Neural progenitor cell (in vitro differentiated cells): ENCODE measurements around the gene CHRNA5. TPM values are rescaled to one million over a fixed set of nuclear protein-coding genes. Genes with fewer than 3 reads are reported as not detected.

Experiments
- DNase-seq: peaks from one replicate; pipeline ENCODE4 v3.0.0-alpha.2; 2016; ENCODE audit warnings: low spot score
- H2AFZ ChIP-seq: fragments of 200-600 bp; sonication (generic); replicated peaks from 2 replicates; pipeline ENCODE4 v1.6.1; 2016; ENCODE audit warnings: antibody characterized with exemption
- H3F3A ChIP-seq: fragments of 200-600 bp; sonication (generic); 2 replicates; pipeline ENCODE4 v1.6.1; 2016; ENCODE audit warnings: antibody characterized with exemption, low read depth
- H3K27ac ChIP-seq: fragments of 200-600 bp; sonication (generic); 2 replicates; pipeline ENCODE4 v1.5.1; 2016; ENCODE audit warnings: mild to moderate bottlenecking
- H3K27me3 ChIP-seq: fragments of 200-600 bp; sonication (generic); 2 replicates; pipeline ENCODE4 v1.6.1; 2016; ENCODE audit warnings: mild to moderate bottlenecking, moderate library complexity
- H3K36me3 ChIP-seq: fragments of 200-600 bp; sonication (generic); 2 replicates; pipeline ENCODE4 v1.5.1; 2016
- H3K4me1 ChIP-seq: fragments of 200-600 bp; sonication (generic); 2 replicates; pipeline ENCODE4 v1.6.1; 2016; ENCODE audit warnings: mixed run types
- H3K4me2 ChIP-seq: fragments of 200-600 bp; sonication (generic); 2 replicates; pipeline ENCODE4 v1.6.1; 2016
- H3K4me3 ChIP-seq: fragments of 200-600 bp; sonication (generic); 2 replicates; pipeline ENCODE4 v1.5.1; 2016
- H3K79me2 ChIP-seq: fragments of 200-600 bp; sonication (generic); 2 replicates; pipeline ENCODE4 v1.6.1; 2016; ENCODE audit warnings: low read depth
- H3K9ac ChIP-seq: fragments of 200-600 bp; sonication (generic); 2 replicates; pipeline ENCODE4 v1.6.1; 2016
- H3K9me3 ChIP-seq: fragments of 200-600 bp; sonication (generic); 2 replicates; pipeline ENCODE4 v1.5.1; 2016; ENCODE audit warnings: low read depth
- H4K20me1 ChIP-seq: fragments of 200-600 bp; sonication (generic); 2 replicates; pipeline ENCODE4 v1.6.1; 2016; ENCODE audit warnings: low read depth
- H3K27ac Mint-ChIP-seq: 3 replicates; pipeline ENCODE4 v1.8.0; 2021; ENCODE audit warnings: mixed read lengths
- H3K27me3 Mint-ChIP-seq: 2 replicates; pipeline ENCODE4 v1.8.0; 2022; ENCODE audit warnings: low read depth, mild to moderate bottlenecking, inconsistent platforms, moderate library complexity, mixed read lengths; ENCODE audit not compliant: insufficient read depth
- H3K36me3 Mint-ChIP-seq: 3 replicates; pipeline ENCODE4 v1.8.0; 2021; ENCODE audit warnings: mixed read lengths
- H3K4me1 Mint-ChIP-seq: 3 replicates; pipeline ENCODE4 v1.8.0; 2021; ENCODE audit warnings: mixed read lengths
- H3K4me3 Mint-ChIP-seq: 3 replicates; pipeline ENCODE4 v1.8.0; 2021; ENCODE audit warnings: mild to moderate bottlenecking, moderate library complexity, mixed read lengths
- H3K9me3 Mint-ChIP-seq: 3 replicates; pipeline ENCODE4 v1.8.0; 2020; ENCODE audit warnings: mixed read lengths
- EZH2 ChIP-seq: fragments of 200-600 bp; sonication (generic); IDR thresholded peaks from 2 replicates; pipeline ENCODE4 v1.6.1; 2017; ENCODE audit warnings: antibody characterized with exemption, mild to moderate bottlenecking, moderate library complexity
- EZH2phosphoT487 ChIP-seq: fragments of 200-600 bp; sonication (generic); IDR thresholded peaks from 2 replicates; pipeline ENCODE4 v1.6.1; 2017; ENCODE audit warnings: antibody characterized with exemption
- total RNA-seq: library from RNA; depleted of rRNA; stranded (reverse); fragments of >200 nt; gene quantifications from 2 replicates; pipeline ENCODE4 v1.2.3, GENCODE V29; 2015; ENCODE audit warnings: low replicate concordance
- TF ChIP-seq, protein P1 (sequence below): fragments of 200-600 bp; sonication (generic); IDR thresholded peaks from 2 replicates; pipeline ENCODE4 v1.5.1; 2017; ENCODE audit warnings: antibody characterized with exemption, mild to moderate bottlenecking

CHRNA5 gene
- total RNA-seq, 1 donor from 2014 or later, result 46.9 TPM

- Mint-ChIP-seq H3K4me3 (no peak overlapping the region), H3K4me1 (no peaks in the 10 kb centered on the region), H3K9me3 (no peaks in the 10 kb centered on the region), H3K36me3 (peaks cover 5% of the 10 kb centered on the region), H3K27ac (no peak overlapping the region), H3K27me3 (no peaks in the 10 kb centered on the region)
- no peak overlapping the region for H3K9ac ChIP-seq
- no peaks in the 10 kb centered on the region for H3F3A ChIP-seq
- TF ChIP-seq EZH2, result no peak
- no peak for TF ChIP-seq EZH2phosphoT487
- TF ChIP-seq, protein P1, sequence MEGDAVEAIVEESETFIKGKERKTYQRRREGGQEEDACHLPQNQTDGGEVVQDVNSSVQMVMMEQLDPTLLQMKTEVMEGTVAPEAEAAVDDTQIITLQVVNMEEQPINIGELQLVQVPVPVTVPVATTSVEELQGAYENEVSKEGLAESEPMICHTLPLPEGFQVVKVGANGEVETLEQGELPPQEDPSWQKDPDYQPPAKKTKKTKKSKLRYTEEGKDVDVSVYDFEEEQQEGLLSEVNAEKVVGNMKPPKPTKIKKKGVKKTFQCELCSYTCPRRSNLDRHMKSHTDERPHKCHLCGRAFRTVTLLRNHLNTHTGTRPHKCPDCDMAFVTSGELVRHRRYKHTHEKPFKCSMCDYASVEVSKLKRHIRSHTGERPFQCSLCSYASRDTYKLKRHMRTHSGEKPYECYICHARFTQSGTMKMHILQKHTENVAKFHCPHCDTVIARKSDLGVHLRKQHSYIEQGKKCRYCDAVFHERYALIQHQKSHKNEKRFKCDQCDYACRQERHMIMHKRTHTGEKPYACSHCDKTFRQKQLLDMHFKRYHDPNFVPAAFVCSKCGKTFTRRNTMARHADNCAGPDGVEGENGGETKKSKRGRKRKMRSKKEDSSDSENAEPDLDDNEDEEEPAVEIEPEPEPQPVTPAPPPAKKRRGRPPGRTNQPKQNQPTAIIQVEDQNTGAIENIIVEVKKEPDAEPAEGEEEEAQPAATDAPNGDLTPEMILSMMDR, result no peak
- H3K4me1 ChIP-seq, result no peaks in the 10 kb centered on the region
- H3K9me3 ChIP-seq, result no peaks in the 10 kb centered on the region
- no peaks in the 10 kb centered on the region for H3K27me3 ChIP-seq
- no peaks in the 10 kb centered on the region for H4K20me1 ChIP-seq
- H2AFZ ChIP-seq, result no peak overlapping the region
- DNase-seq, result no peak
- no peak overlapping the region for H3K4me2 ChIP-seq
- H3K27ac ChIP-seq, result no peak overlapping the region
- no peak overlapping the region for H3K4me3 ChIP-seq
- H3K79me2 ChIP-seq, result no peaks in the 10 kb centered on the region
- peaks cover 7% of the 10 kb centered on the region for H3K36me3 ChIP-seq
Observed at GRCh38 chr15:78597583-78597982, 32.3 kb downstream of the CHRNA5 start.

GRCh38 chr15:78598348-78598747 is 33.0 kb downstream of the CHRNA5 start:
- Histone ChIP-seq H3K9ac (no peak overlapping the region), H3K4me2 (no peak overlapping the region), H3K9me3 (no peaks in the 10 kb centered on the region), H2AFZ (no peak overlapping the region), H4K20me1 (no peaks in the 10 kb centered on the region), H3K79me2 (no peaks in the 10 kb centered on the region), H3K27ac (no peak overlapping the region), H3K36me3 (peaks cover under 1% of the 10 kb centered on the region), H3K4me1 (no peaks in the 10 kb centered on the region), H3F3A (peaks cover 4% of the 10 kb centered on the region), H3K4me3 (no peak overlapping the region), H3K27me3 (no peaks in the 10 kb centered on the region)
- peaks cover 7% of the 10 kb centered on the region for H3K36me3 Mint-ChIP-seq
- H3K4me3 Mint-ChIP-seq, result no peak overlapping the region
- H3K4me1 Mint-ChIP-seq, result no peaks in the 10 kb centered on the region
- no peaks in the 10 kb centered on the region for H3K9me3 Mint-ChIP-seq
- DNase-seq, result no peak
- H3K27ac Mint-ChIP-seq, result no peak overlapping the region
- TF ChIP-seq EZH2phosphoT487 (no peak), EZH2 (no peak)
- TF ChIP-seq, protein P1, result no peak
- H3K27me3 Mint-ChIP-seq, result peaks cover 2% of the 10 kb centered on the region

DNA sequence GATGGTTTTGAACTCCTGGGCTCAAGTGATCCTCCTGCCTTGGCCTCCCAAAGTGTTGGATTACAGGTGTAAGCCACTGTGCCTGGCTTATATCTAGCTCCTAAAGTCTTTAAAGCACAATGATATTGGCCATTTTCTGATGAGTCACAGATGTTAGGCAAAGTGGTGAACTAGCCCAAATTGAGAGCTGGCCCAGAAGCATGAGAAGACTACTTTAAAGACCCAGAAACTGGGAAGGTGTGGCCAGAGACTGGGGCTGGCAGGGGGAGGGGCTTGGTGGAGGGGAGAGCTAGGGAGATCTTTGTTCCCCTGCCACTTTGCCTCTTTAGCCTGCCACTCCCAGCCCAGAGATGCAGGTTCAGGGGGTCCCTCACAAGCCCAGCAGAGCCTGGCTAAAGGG is 33.9 kb downstream of the CHRNA5 start:
- H3K27me3 ChIP-seq, result no peaks in the 10 kb centered on the region
- no peaks in the 10 kb centered on the region for H4K20me1 ChIP-seq
- no peak overlapping the region for H3K4me3 ChIP-seq
- Mint-ChIP-seq H3K36me3 (peaks cover 7% of the 10 kb centered on the region), H3K4me3 (no peak overlapping the region), H3K27me3 (peaks cover 2% of the 10 kb centered on the region), H3K27ac (no peak overlapping the region), H3K9me3 (no peaks in the 10 kb centered on the region), H3K4me1 (no peaks in the 10 kb centered on the region)
- H3F3A ChIP-seq, result peaks cover 5% of the 10 kb centered on the region
- H3K9ac ChIP-seq, result no peak overlapping the region
- no peaks in the 10 kb centered on the region for H3K36me3 ChIP-seq
- no peak for TF ChIP-seq EZH2
- no peak for TF ChIP-seq EZH2phosphoT487
- TF ChIP-seq, protein P1, result no peak
- no peaks in the 10 kb centered on the region for H3K9me3 ChIP-seq
- DNase-seq, result no peak
- no peaks in the 10 kb centered on the region for H3K79me2 ChIP-seq
- no peak overlapping the region for H3K27ac ChIP-seq
- H3K4me1 ChIP-seq, result no peaks in the 10 kb centered on the region
- no peak overlapping the region for H2AFZ ChIP-seq
- H3K4me2 ChIP-seq, result no peak overlapping the region
